Measurements from ENCODE around the gene RAB4A. TPM values are rescaled to one million over a fixed set of nuclear protein-coding genes. Genes with fewer than 3 reads are reported as not detected.

Gene RAB4A
- total and polyA plus RNA-seq, 9 of the 15 experiments (the other 6 are each of a cell fraction or from before 2014, with no cell fraction given), result 8.3 to 61.0 (median 26.7) TPM

GRCh38 chr1:229347528-229347927 lies 76.6 kb downstream of the RAB4A start (continued):
- TF ChIP-seq VEZF1 (CRISPR knock-in tag; IDR thresholded peaks at IDR 0.05), result no peak

DNA sequence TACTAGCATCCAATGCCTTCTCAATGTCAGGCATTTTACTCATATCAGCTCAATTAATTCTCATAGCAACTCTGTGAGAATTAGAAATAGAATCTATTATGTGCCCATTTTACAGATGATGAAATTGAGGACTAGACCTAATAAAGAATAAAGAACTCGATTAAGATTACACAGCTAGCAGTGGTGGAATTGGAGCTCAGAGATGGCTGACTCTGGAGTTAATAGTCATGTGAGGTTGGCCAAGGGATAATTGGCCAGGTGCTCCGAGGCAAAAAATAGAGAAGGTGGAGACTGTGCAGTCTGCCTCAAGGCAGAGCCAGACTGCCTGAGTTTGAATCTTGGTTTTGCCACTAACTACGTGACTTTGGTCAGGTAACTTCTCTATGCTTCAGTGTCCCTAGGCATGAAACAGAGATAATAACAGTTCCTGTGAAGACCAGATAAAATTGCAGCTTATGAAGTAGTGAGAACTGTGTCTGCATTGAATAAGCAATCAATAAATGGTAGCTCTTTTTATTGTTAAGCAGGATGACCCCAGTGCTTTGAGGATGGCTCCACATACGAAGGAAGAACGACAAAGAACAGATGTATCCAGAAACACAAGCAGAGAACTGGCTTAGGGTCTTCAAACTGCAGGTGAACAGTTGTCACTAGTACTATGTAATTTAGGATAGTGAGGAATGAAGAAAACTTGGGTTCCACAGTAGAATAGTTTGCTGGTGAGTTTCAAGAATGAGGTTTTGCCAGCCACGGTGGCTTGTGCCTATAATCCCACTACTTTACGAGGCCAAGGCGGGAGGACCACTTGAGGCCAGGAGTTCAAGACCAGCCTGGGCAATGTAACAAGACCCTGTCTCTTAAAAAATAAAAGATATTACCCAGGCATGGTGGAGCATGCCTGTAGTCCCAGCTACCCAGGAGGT lies 78.8 kb downstream of the RAB4A start:
- POLR2A ChIA-PET, result interaction anchor here (0.6 to 1.7 kb wide), 8 partner anchors 7 to 892 kb away, joined by 3 to 5 read pairs (median 3); partner anchors contain the start of gene CCSAP
- Histone ChIP-seq H3K9me1 (ENCODE audit: control insufficient read depth, insufficient read depth, low read length) (no peaks in the 10 kb centered on the region), H3K9ac (ENCODE audit: insufficient read depth in 1 of 2, low read depth in 2 of 2, low read length in 2 of 2) (peak overlapping the region in 1 of 2 experiments; percentile 16; a peak in 1 of 4 replicates), H3K4me3 (no peak overlapping the region), H3K79me2 (ENCODE audit: control insufficient read depth, insufficient read depth, low read length) (no peaks in the 10 kb centered on the region), H3K27me3 (ENCODE audit: control insufficient read depth in 2 of 2, insufficient read depth in 2 of 2, low read length in 2 of 2) (peaks cover 9 to 13% of the 10 kb centered on the region in 2 experiments; a peak in 3 of 5 replicates), H3K4me2 (ENCODE audit: insufficient read depth, low read length) (peak overlapping the region; percentile 54), H3K36me3 (ENCODE audit: control insufficient read depth, insufficient read depth, low read length) (no peaks in the 10 kb centered on the region), H3K9me3 (replicated peaks; ENCODE audit: control insufficient read depth, insufficient read depth, low read depth, low read length) (peaks cover 7% of the 10 kb centered on the region; the same call in 1 of the 2 replicates), H4K20me1 (replicated peaks; ENCODE audit: control insufficient read depth, insufficient read depth, low read length) (no peaks in the 10 kb centered on the region), H3K27ac (ENCODE audit: extremely low read depth, low read depth, low read length) (peak overlapping the region; percentile 22; the same call in 1 of the 3 replicates), H2AFZ (ENCODE audit: low read depth, low read length) (peak overlapping the region; percentile 23), H3K4me1 (replicated peaks in 1 of 2; ENCODE audit: control insufficient read depth in 2 of 2, insufficient read depth in 2 of 2, low read length in 2 of 2) (peaks cover 5 to 35% of the 10 kb centered on the region in 2 experiments; a peak in 3 of 5 replicates)
- peak in 1 of 4 experiments; percentile 30 for DNase-seq (ENCODE audit: extremely low read depth in 1 of 4, low spot score in 3 of 4)
- no peak for ATAC-seq
- FAIRE-seq, result no peak
- CTCF ChIA-PET (ENCODE audit: low intra/inter-chr PET ratio), result no interaction called here
- in situ Hi-C loops (cut with MboI), result no loop called here
- intact Hi-C loops (cut with micrococcal nuclease), result no loop called here
- BruUV-seq (replicated peaks), result no TSS peak
- WGBS (ENCODE audit: insufficient coverage, low coverage, missing lambda C conversion rate), result 15% methylated on average over 8 of the region's 8 CpGs
- TF ChIP-seq ESRRA (IDR thresholded peaks at IDR 0.05; ENCODE audit: borderline replicate concordance, low read depth), result peak; percentile 7; the same call in 1 of the 2 replicates
- 0 out of 3 replicates have a peak, but pooled peaks of 1 of the 2 experiments have one; percentile 53 for TF ChIP-seq CBX3 (IDR thresholded peaks at IDR 0.05; ENCODE audit: borderline replicate concordance in 1 of 2, low read length in 2 of 2)
- TF ChIP-seq, protein P1, sequence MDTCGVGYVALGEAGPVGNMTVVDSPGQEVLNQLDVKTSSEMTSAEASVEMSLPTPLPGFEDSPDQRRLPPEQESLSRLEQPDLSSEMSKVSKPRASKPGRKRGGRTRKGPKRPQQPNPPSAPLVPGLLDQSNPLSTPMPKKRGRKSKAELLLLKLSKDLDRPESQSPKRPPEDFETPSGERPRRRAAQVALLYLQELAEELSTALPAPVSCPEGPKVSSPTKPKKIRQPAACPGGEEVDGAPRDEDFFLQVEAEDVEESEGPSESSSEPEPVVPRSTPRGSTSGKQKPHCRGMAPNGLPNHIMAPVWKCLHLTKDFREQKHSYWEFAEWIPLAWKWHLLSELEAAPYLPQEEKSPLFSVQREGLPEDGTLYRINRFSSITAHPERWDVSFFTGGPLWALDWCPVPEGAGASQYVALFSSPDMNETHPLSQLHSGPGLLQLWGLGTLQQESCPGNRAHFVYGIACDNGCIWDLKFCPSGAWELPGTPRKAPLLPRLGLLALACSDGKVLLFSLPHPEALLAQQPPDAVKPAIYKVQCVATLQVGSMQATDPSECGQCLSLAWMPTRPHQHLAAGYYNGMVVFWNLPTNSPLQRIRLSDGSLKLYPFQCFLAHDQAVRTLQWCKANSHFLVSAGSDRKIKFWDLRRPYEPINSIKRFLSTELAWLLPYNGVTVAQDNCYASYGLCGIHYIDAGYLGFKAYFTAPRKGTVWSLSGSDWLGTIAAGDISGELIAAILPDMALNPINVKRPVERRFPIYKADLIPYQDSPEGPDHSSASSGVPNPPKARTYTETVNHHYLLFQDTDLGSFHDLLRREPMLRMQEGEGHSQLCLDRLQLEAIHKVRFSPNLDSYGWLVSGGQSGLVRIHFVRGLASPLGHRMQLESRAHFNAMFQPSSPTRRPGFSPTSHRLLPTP (IDR thresholded peaks at IDR 0.05; ENCODE audit: borderline replicate concordance, extremely low read depth, insufficient read length), result no peak
- peak; percentile 92 to 97 for TF ChIP-seq KDM1A (IDR thresholded peaks at IDR 0.05)
- no peak for TF ChIP-seq ATF1 (CRISPR knock-in tag; IDR thresholded peaks at IDR 0.05)
- peak; percentile 46 for TF ChIP-seq ATF1 (tag; IDR thresholded peaks at IDR 0.05)
- TF ChIP-seq TCF3 (CRISPR knock-in tag; IDR thresholded peaks at IDR 0.05), result peak; percentile 52
- TF ChIP-seq, protein P2, sequence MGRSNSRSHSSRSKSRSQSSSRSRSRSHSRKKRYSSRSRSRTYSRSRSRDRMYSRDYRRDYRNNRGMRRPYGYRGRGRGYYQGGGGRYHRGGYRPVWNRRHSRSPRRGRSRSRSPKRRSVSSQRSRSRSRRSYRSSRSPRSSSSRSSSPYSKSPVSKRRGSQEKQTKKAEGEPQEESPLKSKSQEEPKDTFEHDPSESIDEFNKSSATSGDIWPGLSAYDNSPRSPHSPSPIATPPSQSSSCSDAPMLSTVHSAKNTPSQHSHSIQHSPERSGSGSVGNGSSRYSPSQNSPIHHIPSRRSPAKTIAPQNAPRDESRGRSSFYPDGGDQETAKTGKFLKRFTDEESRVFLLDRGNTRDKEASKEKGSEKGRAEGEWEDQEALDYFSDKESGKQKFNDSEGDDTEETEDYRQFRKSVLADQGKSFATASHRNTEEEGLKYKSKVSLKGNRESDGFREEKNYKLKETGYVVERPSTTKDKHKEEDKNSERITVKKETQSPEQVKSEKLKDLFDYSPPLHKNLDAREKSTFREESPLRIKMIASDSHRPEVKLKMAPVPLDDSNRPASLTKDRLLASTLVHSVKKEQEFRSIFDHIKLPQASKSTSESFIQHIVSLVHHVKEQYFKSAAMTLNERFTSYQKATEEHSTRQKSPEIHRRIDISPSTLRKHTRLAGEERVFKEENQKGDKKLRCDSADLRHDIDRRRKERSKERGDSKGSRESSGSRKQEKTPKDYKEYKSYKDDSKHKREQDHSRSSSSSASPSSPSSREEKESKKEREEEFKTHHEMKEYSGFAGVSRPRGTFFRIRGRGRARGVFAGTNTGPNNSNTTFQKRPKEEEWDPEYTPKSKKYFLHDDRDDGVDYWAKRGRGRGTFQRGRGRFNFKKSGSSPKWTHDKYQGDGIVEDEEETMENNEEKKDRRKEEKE (IDR thresholded peaks at IDR 0.05; ENCODE audit: borderline replicate concordance in 1 of 2, control insufficient read depth in 1 of 2, low read depth in 2 of 2, low read length in 1 of 2), result no peak
- TF ChIP-seq PHF20 (IDR thresholded peaks at IDR 0.05; ENCODE audit: partially characterized antibody), result peak; percentile 82
- no peak for TF ChIP-seq ZNF134 (CRISPR knock-in tag; conservative IDR thresholded peaks at IDR 0.05)
